ENCODE results near the gene FAM174C.

The FAM174C gene

DNA sequence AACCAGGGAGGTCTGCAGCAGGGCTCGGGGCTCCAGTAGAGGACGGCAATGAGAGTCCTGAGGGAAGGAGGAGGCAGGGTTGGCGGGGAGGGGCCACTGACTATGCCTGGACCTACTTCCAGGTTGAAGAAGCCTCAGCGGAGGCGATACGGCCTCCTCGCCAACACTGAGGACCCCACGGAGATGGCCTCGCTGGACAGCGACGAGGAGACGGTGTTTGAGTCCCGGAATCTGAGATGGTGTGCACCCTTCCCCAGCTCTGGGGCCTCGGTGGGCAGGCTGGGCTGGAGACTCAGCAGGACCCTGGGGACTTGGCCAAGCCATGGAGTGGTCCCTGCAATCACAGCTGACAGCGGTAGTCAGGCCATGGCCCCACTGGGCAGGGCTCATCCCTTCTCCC is 1.7 kb downstream of the FAM174C start:
- Histone ChIP-seq H2BK12ac (ENCODE audit: low read length) (no peak overlapping the region), H3K4ac (ENCODE audit: low read depth, low read length) (no peak overlapping the region), H3K4me3 (ENCODE audit: low read depth, low read length) (no peak overlapping the region), H3K18ac (ENCODE audit: low read length) (peak overlapping the region; percentile 18), H3K14ac (ENCODE audit: low read length) (no peak overlapping the region), H4K8ac (ENCODE audit: low read depth, low read length) (no peak overlapping the region), H2BK5ac (ENCODE audit: low read depth, low read length, poor library complexity) (no peak overlapping the region), H3K9me3 (ENCODE audit: insufficient read depth, low read depth, low read length) (no peaks in the 10 kb centered on the region), H3K36me3 (ENCODE audit: control insufficient read depth in 1 of 2, insufficient read depth in 2 of 2, low read length in 2 of 2) (peaks cover 39% of the 10 kb centered on the region in 2 experiments), H3K4me1 (ENCODE audit: control insufficient read depth in 1 of 2, insufficient read depth in 2 of 2, low read length in 2 of 2) (peaks cover 17 to 18% of the 10 kb centered on the region in 2 experiments), H4K12ac (ENCODE audit: low read depth, low read length) (no peak overlapping the region), H3K9ac (ENCODE audit: low read length) (no peak overlapping the region), H2AFZ (ENCODE audit: insufficient read depth, low read length, poor library complexity) (no peak overlapping the region), H3K27ac (ENCODE audit: low read depth, low read length) (no peak overlapping the region), H2AK5ac (ENCODE audit: low read length) (no peak overlapping the region), H3K79me2 (ENCODE audit: control insufficient read depth, insufficient read depth, low read length, poor library complexity) (peaks cover 10% of the 10 kb centered on the region), H3K23ac (ENCODE audit: low read length) (no peak overlapping the region), H3K27me3 (ENCODE audit: insufficient read depth, low read length) (no peaks in the 10 kb centered on the region), H2BK120ac (ENCODE audit: insufficient read depth, low read length, poor library complexity) (no peak overlapping the region), H4K91ac (ENCODE audit: low read depth, low read length) (no peak overlapping the region), H3K4me2 (ENCODE audit: low read length) (no peak overlapping the region), H3K79me1 (ENCODE audit: low read length) (peaks cover 12% of the 10 kb centered on the region)
- WGBS (ENCODE audit: extremely low coverage, insufficient coverage, insufficient read length): no CpG with 5 or more reads among the region's 15 CpGs
- DNase-seq: no peak

DNA sequence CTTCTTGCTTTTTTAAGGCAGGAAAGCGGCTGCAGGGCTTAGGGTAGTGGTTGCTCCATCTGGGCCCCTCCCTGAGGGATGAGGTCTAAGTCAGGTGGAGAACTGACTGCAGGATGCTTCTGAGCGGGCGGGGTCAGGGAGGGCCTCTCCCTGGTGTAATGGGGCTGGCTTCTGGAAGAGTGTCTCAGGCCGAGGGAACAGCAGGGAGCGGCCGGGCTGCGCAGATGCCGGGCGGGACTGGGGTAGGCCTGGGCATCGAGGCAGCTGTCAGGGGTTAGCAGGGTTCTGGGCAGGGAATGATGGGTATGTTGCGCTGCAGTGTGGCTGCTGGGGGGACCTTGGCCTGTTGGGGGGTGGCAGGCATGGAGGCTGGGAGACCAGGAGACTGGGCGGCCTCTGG is 2.7 kb downstream of the FAM174C start:
- H3K27me3 ChIP-seq (ENCODE audit: insufficient read depth, low read length): no peaks in the 10 kb centered on the region
- WGBS (ENCODE audit: extremely low coverage, insufficient coverage, insufficient read length): no CpG with 5 or more reads among the region's 12 CpGs
- no peak overlapping the region for H3K23ac ChIP-seq (ENCODE audit: low read length)
- H3K9me3 ChIP-seq (ENCODE audit: insufficient read depth, low read depth, low read length): no peaks in the 10 kb centered on the region
- H3K4me3 ChIP-seq (ENCODE audit: low read depth, low read length): no peak overlapping the region
- H2BK12ac ChIP-seq (ENCODE audit: low read length): no peak overlapping the region
- no peak overlapping the region for H3K14ac ChIP-seq (ENCODE audit: low read length)
- H4K12ac ChIP-seq (ENCODE audit: low read depth, low read length): no peak overlapping the region
- H3K27ac ChIP-seq (ENCODE audit: low read depth, low read length): no peak overlapping the region
- H3K79me1 ChIP-seq (ENCODE audit: low read length): peaks cover 12% of the 10 kb centered on the region
- no peak overlapping the region for H3K9ac ChIP-seq (ENCODE audit: low read length)
- no peak overlapping the region for H3K4ac ChIP-seq (ENCODE audit: low read depth, low read length)
- peaks cover 17 to 18% of the 10 kb centered on the region in 2 experiments for H3K4me1 ChIP-seq (ENCODE audit: control insufficient read depth in 1 of 2, insufficient read depth in 2 of 2, low read length in 2 of 2)
- H4K91ac ChIP-seq (ENCODE audit: low read depth, low read length): no peak overlapping the region
- H2AK5ac ChIP-seq (ENCODE audit: low read length): no peak overlapping the region
- no peak overlapping the region for H3K4me2 ChIP-seq (ENCODE audit: low read length)
- DNase-seq: no peak
- peaks cover 30% of the 10 kb centered on the region in 2 experiments for H3K36me3 ChIP-seq (ENCODE audit: control insufficient read depth in 1 of 2, insufficient read depth in 2 of 2, low read length in 2 of 2)
- H2BK5ac ChIP-seq (ENCODE audit: low read depth, low read length, poor library complexity): no peak overlapping the region
- peaks cover 10% of the 10 kb centered on the region for H3K79me2 ChIP-seq (ENCODE audit: control insufficient read depth, insufficient read depth, low read length, poor library complexity)
- no peak overlapping the region for H3K18ac ChIP-seq (ENCODE audit: low read length)
- no peak overlapping the region for H2BK120ac ChIP-seq (ENCODE audit: insufficient read depth, low read length, poor library complexity)
- H2AFZ ChIP-seq (ENCODE audit: insufficient read depth, low read length, poor library complexity): no peak overlapping the region
- no peak overlapping the region for H4K8ac ChIP-seq (ENCODE audit: low read depth, low read length)

DNA sequence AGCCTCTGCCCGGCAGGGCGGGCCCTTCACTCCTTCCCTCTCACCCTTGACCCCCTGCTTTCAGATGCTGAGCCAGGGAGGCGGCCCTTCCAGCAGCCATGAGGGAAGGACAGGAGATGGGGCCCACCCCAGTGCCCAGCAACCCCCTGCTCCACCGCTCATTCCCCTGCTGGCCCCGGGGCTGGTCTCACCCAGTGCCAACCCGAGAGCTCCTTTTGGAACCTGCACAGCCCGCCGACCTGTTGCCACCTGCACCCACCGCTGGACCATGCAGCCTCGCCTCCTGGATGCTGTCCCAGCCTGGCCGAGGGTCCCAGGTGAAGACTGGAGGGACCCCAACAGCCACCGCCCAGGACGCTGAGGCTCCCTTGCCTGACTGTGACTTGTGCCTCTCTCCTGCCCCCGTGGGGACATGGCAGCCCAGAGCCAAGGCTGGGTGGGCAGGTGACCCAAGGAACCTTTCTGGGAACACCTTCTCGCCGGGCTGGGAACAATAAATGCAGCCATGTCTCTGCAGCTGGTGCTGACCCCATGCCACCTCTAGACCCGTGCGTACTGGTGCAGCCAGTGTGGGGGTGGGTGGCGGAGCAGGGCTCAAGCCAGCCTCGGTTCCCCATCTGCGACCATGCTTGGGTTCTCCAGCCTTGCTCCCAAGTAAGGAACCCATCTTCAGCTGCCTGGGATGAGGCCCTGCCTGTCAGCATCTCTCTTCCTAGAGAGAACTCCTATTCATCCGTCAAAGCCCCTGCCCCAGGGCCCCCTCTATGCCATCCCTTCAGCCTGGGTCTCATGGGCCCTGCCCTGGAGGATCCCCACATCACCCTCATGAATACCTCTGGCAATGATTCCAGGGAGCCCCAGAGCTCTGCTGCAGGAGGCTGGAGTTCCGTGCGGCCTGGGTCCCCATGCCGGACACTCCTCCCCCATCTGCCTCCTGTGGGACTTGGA is 3.7 kb downstream of the FAM174C start:
- H4K8ac ChIP-seq (ENCODE audit: low read depth, low read length): no peak overlapping the region
- H3K4me3 ChIP-seq (ENCODE audit: low read depth, low read length): peak overlapping the region; percentile 18
- H3K79me1 ChIP-seq (ENCODE audit: low read length): peaks cover 12% of the 10 kb centered on the region
- no peak overlapping the region for H3K18ac ChIP-seq (ENCODE audit: low read length)
- no peak overlapping the region for H3K27ac ChIP-seq (ENCODE audit: low read depth, low read length)
- no peak overlapping the region for H3K14ac ChIP-seq (ENCODE audit: low read length)
- peaks cover 17% of the 10 kb centered on the region in 2 experiments for H3K4me1 ChIP-seq (ENCODE audit: control insufficient read depth in 1 of 2, insufficient read depth in 2 of 2, low read length in 2 of 2)
- no CpG with 5 or more reads among the region's 25 CpGs for WGBS (ENCODE audit: extremely low coverage, insufficient coverage, insufficient read length)
- H3K23ac ChIP-seq (ENCODE audit: low read length): no peak overlapping the region
- H4K12ac ChIP-seq (ENCODE audit: low read depth, low read length): no peak overlapping the region
- H3K4me2 ChIP-seq (ENCODE audit: low read length): no peak overlapping the region
- peaks cover 21% of the 10 kb centered on the region in 2 experiments for H3K36me3 ChIP-seq (ENCODE audit: control insufficient read depth in 1 of 2, insufficient read depth in 2 of 2, low read length in 2 of 2)
- H2AK5ac ChIP-seq (ENCODE audit: low read length): no peak overlapping the region
- H2BK5ac ChIP-seq (ENCODE audit: low read depth, low read length, poor library complexity): no peak overlapping the region
- peaks cover 10% of the 10 kb centered on the region for H3K79me2 ChIP-seq (ENCODE audit: control insufficient read depth, insufficient read depth, low read length, poor library complexity)
- H3K4ac ChIP-seq (ENCODE audit: low read depth, low read length): no peak overlapping the region
- H4K91ac ChIP-seq (ENCODE audit: low read depth, low read length): no peak overlapping the region
- H3K27me3 ChIP-seq (ENCODE audit: insufficient read depth, low read length): no peaks in the 10 kb centered on the region
- no peak overlapping the region for H2AFZ ChIP-seq (ENCODE audit: insufficient read depth, low read length, poor library complexity)
- no peak overlapping the region for H3K9ac ChIP-seq (ENCODE audit: low read length)
- H3K9me3 ChIP-seq (ENCODE audit: insufficient read depth, low read depth, low read length): no peaks in the 10 kb centered on the region
- no peak overlapping the region for H2BK12ac ChIP-seq (ENCODE audit: low read length)
- DNase-seq: no peak
- no peak overlapping the region for H2BK120ac ChIP-seq (ENCODE audit: insufficient read depth, low read length, poor library complexity)

DNA sequence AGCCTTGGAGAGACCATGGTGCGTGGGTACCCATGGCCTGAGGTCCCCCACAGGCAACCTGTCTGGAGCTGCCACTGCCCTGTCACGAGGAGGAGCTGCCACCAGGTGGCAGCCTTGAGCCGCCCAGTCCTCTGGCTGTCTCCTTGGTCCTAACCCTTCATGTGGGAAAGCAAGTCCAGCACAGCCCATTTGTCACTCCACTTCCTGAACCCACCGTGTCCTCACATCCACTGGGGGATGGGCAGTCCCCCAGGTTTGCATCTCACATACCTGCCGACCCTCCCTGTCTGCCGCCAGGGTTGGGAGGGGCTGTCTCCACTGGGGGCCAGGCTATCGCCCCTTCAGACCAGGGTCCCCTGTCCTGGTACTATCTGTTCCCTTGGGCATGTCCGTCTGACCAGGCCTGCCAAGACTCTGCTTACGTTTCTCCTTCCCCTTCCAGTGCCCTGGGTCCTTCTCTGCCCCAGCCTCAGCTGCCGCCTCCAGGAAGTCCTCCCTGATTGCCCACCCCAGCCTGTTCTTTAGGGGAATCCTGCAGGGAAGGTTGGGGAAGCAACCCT is 4.5 kb downstream of the FAM174C start:
- H3K4me1 ChIP-seq (ENCODE audit: control insufficient read depth in 1 of 2, insufficient read depth in 2 of 2, low read length in 2 of 2): peaks cover 8 to 12% of the 10 kb centered on the region in 2 experiments
- H3K4me2 ChIP-seq (ENCODE audit: low read length): no peak overlapping the region
- no peak overlapping the region for H2AFZ ChIP-seq (ENCODE audit: insufficient read depth, low read length, poor library complexity)
- DNase-seq: peak; percentile 76 to 91
- no peak overlapping the region for H2BK12ac ChIP-seq (ENCODE audit: low read length)
- no peak overlapping the region for H3K23ac ChIP-seq (ENCODE audit: low read length)
- H3K9ac ChIP-seq (ENCODE audit: low read length): no peak overlapping the region
- WGBS (ENCODE audit: extremely low coverage, insufficient coverage, insufficient read length): no CpG with 5 or more reads among the region's 10 CpGs
- no peak overlapping the region for H3K18ac ChIP-seq (ENCODE audit: low read length)
- H2AK5ac ChIP-seq (ENCODE audit: low read length): no peak overlapping the region
- no peak overlapping the region for H3K27ac ChIP-seq (ENCODE audit: low read depth, low read length)
- H3K14ac ChIP-seq (ENCODE audit: low read length): no peak overlapping the region
- peaks cover 9% of the 10 kb centered on the region for H3K79me2 ChIP-seq (ENCODE audit: control insufficient read depth, insufficient read depth, low read length, poor library complexity)
- H3K4ac ChIP-seq (ENCODE audit: low read depth, low read length): no peak overlapping the region
- peaks cover 12% of the 10 kb centered on the region in 2 experiments for H3K36me3 ChIP-seq (ENCODE audit: control insufficient read depth in 1 of 2, insufficient read depth in 2 of 2, low read length in 2 of 2)
- H3K9me3 ChIP-seq (ENCODE audit: insufficient read depth, low read depth, low read length): no peaks in the 10 kb centered on the region
- no peak overlapping the region for H3K4me3 ChIP-seq (ENCODE audit: low read depth, low read length)
- H2BK120ac ChIP-seq (ENCODE audit: insufficient read depth, low read length, poor library complexity): no peak overlapping the region
- H4K8ac ChIP-seq (ENCODE audit: low read depth, low read length): no peak overlapping the region
- no peaks in the 10 kb centered on the region for H3K27me3 ChIP-seq (ENCODE audit: insufficient read depth, low read length)
- H2BK5ac ChIP-seq (ENCODE audit: low read depth, low read length, poor library complexity): no peak overlapping the region
- H4K12ac ChIP-seq (ENCODE audit: low read depth, low read length): no peak overlapping the region
- peaks cover 11% of the 10 kb centered on the region for H3K79me1 ChIP-seq (ENCODE audit: low read length)
- H4K91ac ChIP-seq (ENCODE audit: low read depth, low read length): no peak overlapping the region

Measured in trophoblast cell (in vitro differentiated cells and primary cell).